Stimulated activated CD4-positive, alpha-beta T cell treated with anti-CD3 and anti-CD28 coated beads, Interleukin-15, amount 100 ng/mL, for 24 hours (primary cell): Measurements from ENCODE around the gene AQP12B.
"Not testable (repeated sequence)": the region's sequence is repeated elsewhere in the genome, so short reads cannot be mapped to it uniquely, and the experiment has no call there.

ENCODE experiments used
- DNase-seq: peaks from one replicate; pipeline ENCODE4 v3.0.0-alpha.2; 2020

The AQP12B gene

GRCh38 chr2:240682431-240683224 lies at the start of gene AQP12B:
AQP12B (minus strand) TSS chr2:240682885; CDS start chr2:240682837, 48 bp downstream.
- not testable (repeated sequence) for DNase-seq

- no peak for DNase-seq
Observed at GRCh38 chr2:240732184-240732583, 49.5 kb upstream of the AQP12B start.

- no peak for DNase-seq
Observed at GRCh38 chr2:240731178-240731545, 48.5 kb upstream of the AQP12B start.

- DNase-seq = no peak
Observed at GRCh38 chr2:240730501-240731177, 48.0 kb upstream of the AQP12B start.

GRCh38 chr2:240728827-240729226 lies 46.1 kb upstream of the AQP12B start:
- DNase-seq = no peak

- no peak for DNase-seq
Observed at GRCh38 chr2:240728361-240728760, 45.7 kb upstream of the AQP12B start.

- DNase-seq = no peak
Observed at GRCh38 chr2:240727913-240728312, 45.2 kb upstream of the AQP12B start.

- no peak for DNase-seq
Observed at GRCh38 chr2:240727439-240727838, 44.8 kb upstream of the AQP12B start.

- no peak for DNase-seq
Observed at GRCh38 chr2:240726876-240727275, 44.2 kb upstream of the AQP12B start.

- no peak for DNase-seq
Observed at GRCh38 chr2:240725671-240726070, 43.0 kb upstream of the AQP12B start.

- no peak for DNase-seq
Observed at GRCh38 chr2:240725266-240725665, 42.6 kb upstream of the AQP12B start.

- DNase-seq = no peak
Observed at GRCh38 chr2:240724431-240724830, 41.7 kb upstream of the AQP12B start.

GRCh38 chr2:240723851-240724250 lies 41.2 kb upstream of the AQP12B start:
- no peak for DNase-seq

GRCh38 chr2:240722796-240723735 lies 40.4 kb upstream of the AQP12B start:
- no peak for DNase-seq

GRCh38 chr2:240722376-240722775 lies 39.7 kb upstream of the AQP12B start:
- no peak for DNase-seq

- DNase-seq = no peak
Observed at GRCh38 chr2:240721596-240722180, 39.0 kb upstream of the AQP12B start.

- no peak for DNase-seq
Observed at GRCh38 chr2:240720686-240721595, 38.3 kb upstream of the AQP12B start.

GRCh38 chr2:240719676-240720545 lies 37.2 kb upstream of the AQP12B start:
- no peak for DNase-seq

GRCh38 chr2:240718896-240719490 lies 36.3 kb upstream of the AQP12B start:
- no peak for DNase-seq
